ENCODE measurements around the gene HNRNPM.
"Not testable (repeated sequence)": the region's sequence is repeated elsewhere in the genome, so short reads cannot be mapped to it uniquely, and the experiment has no call there.

The HNRNPM gene

DNA sequence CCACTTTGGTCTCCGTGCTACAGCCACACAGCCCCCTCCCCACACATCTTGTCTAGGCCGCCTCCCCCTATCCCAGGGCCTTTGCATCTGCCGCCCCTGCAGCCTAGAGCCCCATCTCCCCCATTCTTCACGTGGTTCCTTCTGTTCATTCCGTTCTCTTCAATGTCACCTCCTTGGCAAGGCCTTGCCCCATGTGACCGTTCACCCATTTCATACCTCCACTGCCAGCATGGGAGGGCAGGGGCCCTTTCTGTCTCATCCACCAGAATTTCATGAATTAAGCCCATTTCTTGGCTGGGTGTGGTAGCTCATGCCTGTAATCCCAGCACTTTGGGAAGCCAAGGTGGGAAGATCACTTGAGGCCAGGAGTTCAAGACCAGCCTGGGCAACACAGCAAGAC lies 15.7 kb upstream of the HNRNPM start:
- FAIRE-seq, result no peak

DNA sequence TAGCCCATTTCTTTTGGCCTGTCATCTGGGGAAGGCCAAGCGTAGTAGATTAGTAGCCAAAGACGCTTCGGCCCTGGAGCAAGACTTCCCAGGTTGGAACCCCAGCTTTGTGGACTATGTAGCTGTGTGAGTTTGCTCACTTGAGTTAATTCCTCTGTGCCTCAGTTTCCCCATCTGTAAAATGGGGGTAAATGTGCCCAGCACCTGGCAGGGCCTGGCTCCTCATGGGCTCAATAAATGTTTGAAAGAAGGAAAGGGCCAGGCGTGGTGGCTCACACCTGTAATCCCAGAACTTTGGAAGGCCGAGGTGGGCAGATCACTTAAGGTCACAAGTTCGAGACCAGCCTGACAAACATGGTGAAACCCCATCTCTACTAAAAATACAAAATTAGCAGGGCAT lies 14.9 kb upstream of the HNRNPM start:
- no peak for FAIRE-seq

- FAIRE-seq, result no peak
Observed at GRCh38 chr19:8430650-8431049, 14.1 kb upstream of the HNRNPM start.

DNA sequence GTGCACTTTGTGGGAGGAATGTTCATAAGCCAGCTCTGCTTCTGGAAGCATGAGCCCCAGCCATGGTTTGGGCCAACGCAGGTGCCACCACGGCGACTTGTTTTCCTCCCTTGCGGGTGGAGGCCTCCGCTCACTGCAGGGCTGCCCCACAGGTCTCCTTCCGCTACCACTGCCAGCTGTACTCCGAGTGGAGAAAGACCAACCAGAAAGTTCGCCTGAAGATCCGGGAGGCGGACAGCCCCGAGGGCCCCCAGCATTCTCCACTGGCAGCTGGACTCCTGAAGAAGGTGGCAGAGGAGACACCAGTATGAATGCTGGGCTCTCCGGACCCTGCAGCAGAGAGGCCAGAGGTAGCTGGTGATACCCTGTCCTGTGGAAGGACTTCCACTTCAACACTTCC lies 6.5 kb upstream of the HNRNPM start:
- FAIRE-seq, result no peak

- FAIRE-seq, result no peak
Observed at GRCh38 chr19:8441725-8442544, 2.8 kb upstream of the HNRNPM start.

DNA sequence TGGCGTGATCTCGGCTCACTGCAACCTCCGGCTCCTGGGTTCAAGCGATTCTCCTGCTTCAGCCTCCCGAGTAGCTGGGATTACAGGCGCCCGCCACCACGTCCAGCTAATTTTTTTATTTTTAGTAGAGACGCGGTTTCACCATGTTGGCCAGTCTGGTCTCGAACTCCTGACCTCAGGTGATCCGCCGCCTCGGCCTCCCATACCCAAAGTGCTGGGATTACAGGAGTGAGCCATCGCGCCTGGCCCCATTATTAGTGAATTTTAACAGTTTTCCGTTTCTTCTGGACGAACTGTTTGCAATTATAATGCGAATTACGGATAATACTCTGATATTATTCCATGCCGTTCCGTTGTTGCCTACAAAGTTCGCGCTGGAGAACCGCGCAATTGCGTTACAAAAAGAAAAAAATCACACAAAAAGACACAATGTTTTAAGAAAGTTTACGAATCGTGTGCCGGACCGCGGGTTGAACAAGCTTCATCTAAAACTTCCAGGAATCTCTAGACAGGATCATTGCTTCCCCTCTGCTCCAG lies 567 bp upstream of the HNRNPM start:
- FAIRE-seq, result not testable (repeated sequence)

DNA sequence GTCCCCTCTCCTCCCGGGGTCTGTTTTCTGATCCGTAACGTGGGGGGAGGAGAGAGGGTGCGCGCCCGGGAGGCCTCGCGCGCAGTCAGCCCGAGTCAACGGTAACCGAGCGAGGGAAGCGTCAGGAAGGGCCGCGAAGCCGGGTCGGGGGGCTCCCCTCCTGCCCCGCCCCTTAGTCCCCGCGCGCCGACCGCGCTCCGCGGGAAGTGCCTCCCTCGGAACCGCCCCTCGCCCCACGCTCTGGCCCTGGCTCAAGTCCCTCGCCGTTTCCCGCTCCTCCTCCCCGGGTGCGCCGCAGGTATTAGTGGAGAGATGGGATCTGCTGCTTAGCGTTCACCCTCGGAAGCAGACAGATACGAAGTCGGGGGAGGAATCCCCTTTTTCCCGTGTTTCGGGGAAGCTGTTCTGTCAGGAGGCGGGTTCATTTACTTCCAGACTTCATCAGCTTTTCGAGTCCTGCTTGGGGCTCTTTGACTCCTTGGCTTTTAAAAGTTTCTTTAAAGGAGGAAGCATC lies 770 bp downstream of the HNRNPM start:
- FAIRE-seq, result no peak

DNA sequence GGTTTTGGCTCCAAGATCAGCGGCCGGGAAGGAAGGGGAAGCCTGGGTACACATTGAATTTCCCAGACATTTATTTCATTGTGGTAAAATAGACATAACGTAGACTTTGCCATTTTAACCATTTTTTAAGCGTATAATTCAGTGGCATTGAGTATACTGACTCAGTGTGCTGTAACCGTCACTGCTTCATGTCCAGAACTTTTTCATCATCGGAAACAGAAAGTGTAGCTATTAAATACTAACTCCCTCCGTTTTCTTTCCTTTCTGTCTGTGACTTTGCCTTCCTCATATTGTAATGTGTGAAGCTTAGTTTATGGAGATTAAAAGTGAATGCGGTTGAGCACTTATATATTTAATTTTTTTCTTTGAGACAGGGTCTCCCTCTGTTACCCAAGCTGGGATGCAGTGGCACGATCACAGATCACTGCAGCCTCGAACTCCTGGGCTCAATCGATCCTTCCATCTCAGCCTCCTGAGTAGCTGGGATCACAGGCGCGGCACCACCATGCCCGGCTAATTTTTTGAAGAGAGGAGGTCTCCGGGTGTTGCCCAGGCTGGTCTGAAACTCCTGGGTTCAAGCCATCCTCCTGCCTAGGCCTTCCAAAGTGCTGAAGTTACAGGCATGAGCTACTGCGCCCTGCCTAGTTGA lies 1.4 kb downstream of the HNRNPM start:
- no peak for FAIRE-seq

- no peak for FAIRE-seq
Observed at GRCh38 chr19:8449830-8450229, 5.1 kb downstream of the HNRNPM start.

- no peak for FAIRE-seq
Observed at GRCh38 chr19:8451377-8451776, 6.6 kb downstream of the HNRNPM start.

DNA sequence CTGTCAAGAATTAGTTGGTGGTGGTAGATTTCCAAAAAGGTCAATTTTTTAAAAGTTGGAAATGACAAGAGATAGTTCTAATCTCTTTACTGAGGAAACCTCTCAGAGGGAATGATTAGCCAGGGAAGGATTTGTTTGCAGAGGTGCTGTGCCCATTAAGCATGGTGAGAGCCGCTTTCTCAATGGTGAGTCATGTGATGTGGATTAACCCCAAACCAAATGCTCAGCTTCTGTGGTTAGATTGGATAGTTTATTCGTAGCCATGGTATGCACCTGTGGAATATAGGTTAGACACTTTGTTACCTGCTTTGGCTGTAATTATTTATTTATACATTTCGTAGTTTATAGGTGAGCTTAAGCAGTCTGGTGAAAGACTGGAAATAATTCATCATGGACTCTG lies 7.1 kb downstream of the HNRNPM start:
- no peak for FAIRE-seq

DNA sequence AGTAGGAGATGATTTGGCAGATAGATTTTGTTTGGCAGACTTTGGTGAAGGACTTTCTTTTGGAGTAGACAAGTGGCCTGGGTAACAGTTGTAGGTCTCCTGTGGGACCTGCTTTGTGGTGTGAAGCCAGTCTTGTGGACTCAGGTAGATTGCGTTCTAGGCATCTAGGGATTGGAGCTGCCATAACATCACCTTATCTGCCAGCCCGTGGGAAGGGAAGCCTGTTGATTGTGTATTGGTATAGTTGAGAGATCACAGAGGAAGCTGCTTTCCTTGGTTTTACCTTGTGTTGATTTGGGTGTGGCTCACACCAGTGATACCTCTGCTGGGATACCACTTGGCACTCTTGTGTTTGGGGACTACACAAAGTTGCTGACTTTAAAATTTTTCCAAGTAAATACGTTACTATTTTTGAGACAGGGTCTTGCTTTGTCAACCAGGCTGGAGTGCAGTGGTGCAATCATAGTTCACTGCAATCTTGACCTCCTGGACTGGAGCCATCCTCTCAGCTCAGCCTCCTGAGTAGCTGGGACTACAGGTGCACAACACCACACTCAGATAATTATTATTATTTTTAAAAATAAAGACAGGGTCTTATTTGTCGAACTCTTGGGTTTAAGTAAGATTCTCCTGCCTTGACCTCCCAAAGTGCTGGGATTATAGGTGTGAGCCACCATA lies 7.8 kb downstream of the HNRNPM start:
- FAIRE-seq, result no peak

- FAIRE-seq, result no peak
Observed at GRCh38 chr19:8453616-8454015, 8.8 kb downstream of the HNRNPM start.

- FAIRE-seq, result no peak
Observed at GRCh38 chr19:8454218-8454617, 9.4 kb downstream of the HNRNPM start.

GRCh38 chr19:8455018-8455417 lies 10.2 kb downstream of the HNRNPM start:
- FAIRE-seq, result no peak

- no peak for FAIRE-seq
Observed at GRCh38 chr19:8456064-8456463, 11.3 kb downstream of the HNRNPM start.

DNA sequence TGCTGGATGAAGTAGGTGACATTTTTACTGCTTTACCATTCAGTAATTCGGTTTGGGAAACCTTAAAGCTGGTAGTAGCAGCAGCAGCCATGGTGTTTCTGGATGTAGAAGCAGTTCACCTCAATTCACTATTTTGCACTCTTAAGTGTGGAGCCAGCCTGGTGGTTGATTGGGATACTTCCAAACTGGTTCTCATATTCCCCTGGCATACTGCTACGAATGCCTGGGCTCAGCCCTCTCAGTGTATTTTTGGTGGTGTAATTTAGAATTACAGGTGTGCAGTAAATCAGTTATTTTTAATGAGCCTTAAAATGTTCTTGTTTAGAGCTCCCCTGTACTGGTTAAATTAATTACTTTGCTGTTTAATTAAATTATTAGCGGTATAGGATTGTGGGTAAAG lies 12.4 kb downstream of the HNRNPM start:
- no peak for FAIRE-seq

DNA sequence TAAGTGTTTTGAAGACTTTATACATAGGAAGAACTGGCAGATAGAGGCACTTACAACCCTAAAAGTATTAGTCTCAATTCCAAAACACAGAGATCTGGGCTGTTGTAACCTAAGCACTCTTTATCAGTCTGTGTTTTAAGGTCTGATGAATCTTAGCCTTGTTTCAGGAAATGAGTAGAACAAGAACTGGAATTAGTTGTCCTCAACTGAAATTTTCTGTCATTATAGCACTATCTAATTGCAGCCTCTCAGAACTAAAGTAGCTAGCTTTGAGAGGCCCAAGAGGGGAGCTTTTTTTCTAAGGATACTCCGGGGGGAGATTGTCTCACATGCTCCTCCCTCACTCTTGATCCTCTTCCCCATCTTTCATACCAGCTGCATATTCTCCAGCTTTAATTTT lies 13.1 kb downstream of the HNRNPM start:
- no peak for FAIRE-seq

DNA sequence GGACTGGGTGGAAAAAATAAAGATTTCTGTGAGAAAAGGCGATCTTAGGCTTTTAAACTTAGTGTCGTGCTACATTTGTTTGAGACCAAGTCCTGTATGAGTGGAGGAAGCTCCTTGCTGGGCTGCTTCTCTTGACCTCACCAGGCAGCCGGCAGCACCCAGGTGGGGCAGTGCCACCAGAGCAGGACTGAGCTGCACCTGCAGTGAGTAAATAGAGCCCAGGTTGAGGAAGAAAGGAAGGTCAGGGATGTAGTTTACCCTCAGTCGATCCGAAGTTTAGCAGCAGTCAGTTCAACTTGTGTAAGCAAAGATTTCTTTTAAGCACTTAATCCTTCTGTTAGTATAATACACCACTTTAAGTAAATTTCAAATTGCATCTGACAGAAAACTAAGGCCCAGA lies 13.6 kb downstream of the HNRNPM start:
- no peak for FAIRE-seq

GRCh38 chr19:8459095-8459494 lies 14.3 kb downstream of the HNRNPM start:
- FAIRE-seq, result no peak

- FAIRE-seq, result no peak
Observed at GRCh38 chr19:8459520-8460270, 14.9 kb downstream of the HNRNPM start.

- no peak for FAIRE-seq
Observed at GRCh38 chr19:8460516-8461298, 15.9 kb downstream of the HNRNPM start.

Data from colon (tissue), 2 donors.